ENCODE data around the gene CAPZA2.

GRCh38 chr7:116967254-116967922 is 105.0 kb downstream of the CAPZA2 start:
- no peak for TF ChIP-seq PRDM2 (tag by site-specific recombination; IDR thresholded peaks at IDR 0.05; ENCODE audit: borderline replicate concordance)
- TF ChIP-seq ZNF311 (tag by site-specific recombination; IDR thresholded peaks at IDR 0.05; ENCODE audit: borderline replicate concordance): no peak
- no peak for TF ChIP-seq CTCF (tag by site-specific recombination; IDR thresholded peaks at IDR 0.05)
- TF ChIP-seq INSM2 (tag by site-specific recombination; IDR thresholded peaks at IDR 0.05): no peak

All from HEK293 (cell line).